GM12892 (cell line): Measurements from ENCODE around the gene USP46.

Experiments used
- POLR2A ChIP-seq: IDR thresholded peaks from 2 replicates; pipeline ENCODE4 v1.6.1; 2011; ENCODE audit warnings: low read depth, low read length, control low read depth
- POLR2AphosphoS5 ChIP-seq: IDR thresholded peaks from 2 replicates; pipeline ENCODE4 v1.6.1; 2011; ENCODE audit warnings: low read depth, low read length, control low read depth
- TAF1 ChIP-seq: IDR thresholded peaks from 2 replicates; pipeline ENCODE4 v1.6.1; 2011; ENCODE audit warnings: low read depth, mild to moderate bottlenecking, control low read depth, low read length, borderline replicate concordance

- TF ChIP-seq POLR2A (no peak), TAF1 (no peak), POLR2AphosphoS5 (no peak)
These were observed 37.5 kb downstream of the USP46 start for GRCh38 chr4:52621567-52621966.
